HepG2 (cell line): Measurements from ENCODE around the gene MITF. TPM values are rescaled to one million over a fixed set of nuclear protein-coding genes. Genes with fewer than 3 reads are reported as not detected.

ENCODE experiments used
- ATAC-seq: fragments of 200-7000 bp; cut with Tn5 transposase; 3 replicates; pipeline ENCODE4 v1.9.1; 2020; ENCODE audit warnings: mild to moderate bottlenecking, moderate library complexity
- BruUV-seq: library from RNA; stranded (reverse); fragments of 400-500 nt; replicated peaks from 2 replicates; lab custom pipeline; 2021; lab: Mats Ljungman, UMichigan
- CTCF ChIA-PET: fragments of 300-600 bp; formaldehyde crosslinking; extraction: SDS; loops from one replicate; lab custom pipeline; 2021; ENCODE audit warnings: low total read pairs, inconsistent platforms, low intra/inter-chr PET ratio; lab: Yijun Ruan, JAX
- POLR2A ChIA-PET: fragments of 350-600 bp; sonication (Branson Sonifier 250); formaldehyde crosslinking; loops from one replicate; lab custom pipeline; 2020; ENCODE audit warnings: antibody characterized with exemption, inconsistent platforms; lab: Yijun Ruan, JAX
- DNase-seq: peaks from one replicate; pipeline ENCODE4 v3.0.0-alpha.2; 2015; ENCODE audit warnings: low spot score
- FAIRE-seq: peaks from 3 replicates; lab custom pipeline; 2011; peaks lifted over from hg19 to GRCh38; lab: Jason Lieb, UNC
- H2AFZ ChIP-seq: one replicate; pipeline ENCODE4 v1.6.1; 2011; ENCODE audit warnings: low read length, inconsistent platforms
- H3K27ac ChIP-seq: fragments of 300-600 bp; 3 replicates; pipeline ENCODE4 v1.8.0; 2011; ENCODE audit warnings: mixed run types, mild to moderate bottlenecking, mixed read lengths, low read length, inconsistent platforms; ENCODE audit not compliant: insufficient read depth; ENCODE audit errors: extremely low read length
- H3K27me3 ChIP-seq, 2 experiments: fragments of 200-600 bp in 1 of 2; 2 replicates in 1 of 2; 3 replicates in 1 of 2; pipeline versions ENCODE4 v1.6.0 to v1.8.0; 2011; ENCODE audit warnings: low read length in 2 of 2, mild to moderate bottlenecking in 2 of 2, moderate library complexity in 2 of 2, inconsistent platforms in 1 of 2; ENCODE audit not compliant: insufficient read depth in 2 of 2, control insufficient read depth in 1 of 2
- H3K36me3 ChIP-seq, 2 experiments: fragments of 200-600 bp in 1 of 2; replicated peaks in 1 of 2; 2 replicates in 1 of 2; 3 replicates in 1 of 2; pipeline versions ENCODE4 v1.5.1 to v1.8.0; 2011; ENCODE audit warnings: low read length in 2 of 2, inconsistent platforms in 1 of 2; ENCODE audit not compliant: insufficient read depth in 2 of 2, control insufficient read depth in 1 of 2
- H3K4me1 ChIP-seq: 2 replicates; pipeline ENCODE4 v1.5.1; 2012; ENCODE audit warnings: low read length, inconsistent platforms; ENCODE audit not compliant: insufficient read depth
- H3K4me2 ChIP-seq: 2 replicates; pipeline ENCODE4 v1.6.0; 2011; ENCODE audit warnings: low read depth, low read length, inconsistent platforms
- H3K4me3 ChIP-seq, 3 experiments: fragments of 200-600 bp in 1 of 3; sonication (generic), shearing (Covaris generic) in 1 of 3; replicated peaks in 1 of 3; 2 replicates each; pipeline ENCODE4 v1.5.1; 2011 to 2016; ENCODE audit warnings: low read length in 3 of 3, inconsistent platforms in 2 of 3, low read depth in 2 of 3, mild to moderate bottlenecking in 2 of 3, control low read depth in 1 of 3, mixed read lengths in 1 of 3; ENCODE audit not compliant: insufficient read depth in 1 of 3
- H3K79me2 ChIP-seq: one replicate; pipeline ENCODE4 v1.6.1; 2011; ENCODE audit warnings: low read length, inconsistent platforms; ENCODE audit not compliant: insufficient read depth
- H3K9ac ChIP-seq: 2 replicates; pipeline ENCODE4 v1.6.0; 2011; ENCODE audit warnings: mild to moderate bottlenecking, low read depth, low read length, inconsistent platforms; ENCODE audit not compliant: insufficient read depth
- H3K9me3 ChIP-seq: 2 replicates; pipeline ENCODE4 v1.5.1; 2012; ENCODE audit warnings: mild to moderate bottlenecking, low read length
- H4K20me1 ChIP-seq: 2 replicates; pipeline ENCODE4 v1.6.0; 2011; ENCODE audit warnings: inconsistent platforms, mild to moderate bottlenecking, low read length, moderate library complexity; ENCODE audit not compliant: insufficient read depth
- FLYWCH1 ChIP-seq: sonication (generic); formaldehyde crosslinking; IDR thresholded peaks from 2 replicates; pipeline ENCODE4 v1.8.1; 2023; ENCODE audit warnings: mild to moderate bottlenecking, missing genetic modification reagents
- GATAD2A ChIP-seq: IDR thresholded peaks from 2 replicates; pipeline ENCODE4 v1.6.1; 2016
- JUND ChIP-seq: sonication (generic); formaldehyde crosslinking; IDR thresholded peaks from 2 replicates; pipeline ENCODE4 v1.8.0; 2022; ENCODE audit warnings: mild to moderate bottlenecking, missing genetic modification reagents
- KDM5A ChIP-seq: fragments of 200-600 bp; sonication (generic); IDR thresholded peaks from 2 replicates; pipeline ENCODE4 v1.7.0; 2018; ENCODE audit warnings: antibody characterized with exemption, mild to moderate bottlenecking, low read length, borderline replicate concordance
- MAZ ChIP-seq, 2 experiments: sonication (generic) in 1 of 2; formaldehyde crosslinking in 1 of 2; IDR thresholded peaks; 2 replicates each; pipeline versions ENCODE4 v1.5.0 to v1.6.1; 2012 to 2020; ENCODE audit warnings: low read depth in 2 of 2, mild to moderate bottlenecking in 2 of 2, borderline replicate concordance in 1 of 2, improper control_type of control experiment in 1 of 2, low read length in 1 of 2, missing genetic modification reagents in 1 of 2, moderate library complexity in 1 of 2
- RCOR2 ChIP-seq: IDR thresholded peaks from 2 replicates; pipeline ENCODE4 v1.6.1; 2016; ENCODE audit warnings: missing biosample characterization, missing genetic modification reagents
- ZNF234 ChIP-seq: sonication (generic); formaldehyde crosslinking; conservative IDR thresholded peaks from 2 replicates; pipeline ENCODE4 v1.5.1; 2020; ENCODE audit warnings: mild to moderate bottlenecking, missing genetic modification reagents
- ZNF550 ChIP-seq: sonication (generic); formaldehyde crosslinking; IDR thresholded peaks from 2 replicates; pipeline ENCODE4 v1.4.0; 2020; ENCODE audit warnings: mild to moderate bottlenecking, missing genetic modification reagents, borderline replicate concordance
- ZNF563 ChIP-seq: sonication (generic); formaldehyde crosslinking; IDR thresholded peaks from 2 replicates; pipeline ENCODE4 v1.8.0; 2022; ENCODE audit warnings: mild to moderate bottlenecking, moderate library complexity, missing genetic modification reagents
- WGBS: methylation state at CpG from one replicate; pipeline ENCODE4 v1.1.6; 2017; ENCODE audit warnings: low lambda C conversion rate; 5-methylcytosine and 5-hydroxymethylcytosine counted together
- in situ Hi-C: cut with HindIII; loops from 2 replicates; pipeline ENCODE4 v1.10.0; 2017; ENCODE audit warnings: low pct_unique_long_range_greater_than_20kb; ENCODE audit not compliant: extremely low pct_ligation_motif_present
- intact Hi-C: fragments of 100-400 bp; cut with micrococcal nuclease; formaldehyde crosslinking; loops from one replicate; pipeline ENCODE4 v1.10.0; 2022; ENCODE audit not compliant: unreplicated experiment
- polyA plus RNA-seq, 8 experiments: library from polyadenylated mRNA; depleted of rRNA in 3 of 8; stranded (reverse) in 7 of 8; unstranded in 1 of 8; fragments of >200 nt; fragmentation: Illumina TruSeq in 4 of 8; extraction: Trizol in 4 of 8; gene quantifications; 2 replicates each; pipeline versions ENCODE4 v1.2.1 to v1.2.3, GENCODE V29; 2011 to 2016; ENCODE audit warnings: low read depth in 4 of 8, missing spikeins in 1 of 8, mixed read lengths in 1 of 8; ENCODE audit not compliant: insufficient read depth in 1 of 8
- total RNA-seq, 5 experiments: library from RNA; depleted of rRNA; stranded (reverse); fragments of >200 nt; fragmentation: Illumina TruSeq; extraction: Trizol; gene quantifications; 2 replicates each; pipeline ENCODE4 v1.2.3, GENCODE V29; 2016; ENCODE audit warnings: low read depth in 1 of 5

The MITF gene
- total and polyA plus RNA-seq, 2 of the 13 experiments (the other 11 are each of a cell fraction or from before 2014, with no cell fraction given) = 0.12 to 0.38 TPM

GRCh38 chr3:69986419-69986818, 247.2 kb downstream of the MITF start (continued):
- TF ChIP-seq MAZ (IDR thresholded peaks at IDR 0.05; ENCODE audit: borderline replicate concordance, low read depth, low read length) = no peak
- no peak for TF ChIP-seq MAZ (CRISPR knock-in tag; IDR thresholded peaks at IDR 0.05; ENCODE audit: low read depth)

GRCh38 chr3:69987833-69988232, 248.6 kb downstream of the MITF start:
- POLR2A ChIA-PET = no interaction called here
- H2AFZ ChIP-seq = no peak overlapping the region
- H3K36me3 ChIP-seq = no peaks in the 10 kb centered on the region
- FAIRE-seq = no peak
- DNase-seq = no peak
- intact Hi-C loops = no loop called here
- no peak overlapping the region for H3K4me3 ChIP-seq
- ATAC-seq = no peak
- BruUV-seq = no TSS peak
- in situ Hi-C loops = no loop called here
- H3K27ac ChIP-seq = no peak overlapping the region
- no peak overlapping the region for H3K4me2 ChIP-seq
- CTCF ChIA-PET = no interaction called here
- no peak overlapping the region for H3K9ac ChIP-seq
- no peaks in the 10 kb centered on the region for H4K20me1 ChIP-seq
- no peaks in the 10 kb centered on the region for H3K9me3 ChIP-seq
- TF ChIP-seq GATAD2A (CRISPR knock-in tag) (no peak), KDM5A (no peak), RCOR2 (CRISPR knock-in tag) (no peak), ZNF234 (no peak), ZNF563 (CRISPR knock-in tag) (no peak), ZNF550 (CRISPR knock-in tag) (no peak), JUND (no peak), FLYWCH1 (CRISPR knock-in tag) (no peak)
- H3K79me2 ChIP-seq = no peaks in the 10 kb centered on the region
- 11% methylated on average over 6 of the region's 6 CpGs for WGBS
- H3K4me1 ChIP-seq = no peaks in the 10 kb centered on the region
- H3K27me3 ChIP-seq = no peaks in the 10 kb centered on the region; a peak in 1 of 5 replicates
